GM12878 (cell line): ENCODE measurements around the gene SLCO3A1.

Experiments
- DPF2 ChIP-seq: fragments of 450-650 bp; IDR thresholded peaks from 2 replicates; pipeline ENCODE4 v1.6.1; 2017; ENCODE audit warnings: mild to moderate bottlenecking
- EP300 ChIP-seq, 2 experiments: fragments of 150-350 bp in 1 of 2; IDR thresholded peaks; 2 replicates each; pipeline ENCODE4 v1.6.1; 2011 to 2012; ENCODE audit warnings: low read depth in 2 of 2, low read length in 2 of 2, borderline replicate concordance in 1 of 2, improper control_type of control experiment in 1 of 2, inconsistent platforms in 1 of 2; ENCODE audit not compliant: control insufficient read depth in 1 of 2
- NFIC ChIP-seq: IDR thresholded peaks from 2 replicates; pipeline ENCODE4 v1.6.1; 2012; ENCODE audit warnings: low read depth, mild to moderate bottlenecking, inconsistent platforms, low read length, moderate library complexity
- SIN3A ChIP-seq: IDR thresholded peaks from 2 replicates; pipeline ENCODE4 v1.6.1; 2012; ENCODE audit warnings: low read depth, low read length, improper control_type of control experiment
- SMC3 ChIP-seq: IDR thresholded peaks from 2 replicates; pipeline ENCODE4 v1.6.1; 2011; ENCODE audit warnings: low read length, improper control_type of control experiment, borderline replicate concordance
- TAF1 ChIP-seq: IDR thresholded peaks from 2 replicates; pipeline ENCODE4 v1.6.1; 2011; ENCODE audit warnings: mild to moderate bottlenecking, low read depth, low read length, borderline replicate concordance

GRCh38 chr15:91892436-91892835, 38.9 kb downstream of the SLCO3A1 start:
- TF ChIP-seq EP300 (IDR thresholded peaks at IDR 0.05; ENCODE audit: borderline replicate concordance in 1 of 2, control insufficient read depth in 1 of 2, low read depth in 2 of 2, low read length in 2 of 2) (no peak), NFIC (no peak), SIN3A (no peak), DPF2 (no peak), SMC3 (no peak), TAF1 (no peak)
